NB4 (cell line): Measurements from ENCODE around the gene CWF19L1.

ENCODE experiments used
- DNase-seq: peaks from one replicate; pipeline ENCODE4 v3.0.0; 2010; ENCODE audit warnings: low read depth
- H3K4me3 ChIP-seq: one replicate; pipeline ENCODE4 v1.5.1; 2011; ENCODE audit warnings: mild to moderate bottlenecking, low read depth, low read length, moderate library complexity
- MAX ChIP-seq: IDR thresholded peaks from 2 replicates; pipeline ENCODE4 v1.6.1; 2011; ENCODE audit warnings: low read depth, low read length
- MYC ChIP-seq: IDR thresholded peaks from 2 replicates; pipeline ENCODE4 v1.6.1; 2011; ENCODE audit warnings: low read depth, low read length
- POLR2A ChIP-seq: IDR thresholded peaks from 2 replicates; pipeline ENCODE4 v1.6.1; 2011; ENCODE audit warnings: mild to moderate bottlenecking; ENCODE audit not compliant: insufficient read length; ENCODE audit errors: extremely low read depth
- TF ChIP-seq, protein P1 (sequence below): IDR thresholded peaks from one replicate; pipeline ENCODE4 v1.5.1; 2012; ENCODE audit warnings: low read depth, low read length

CWF19L1 gene

DNA sequence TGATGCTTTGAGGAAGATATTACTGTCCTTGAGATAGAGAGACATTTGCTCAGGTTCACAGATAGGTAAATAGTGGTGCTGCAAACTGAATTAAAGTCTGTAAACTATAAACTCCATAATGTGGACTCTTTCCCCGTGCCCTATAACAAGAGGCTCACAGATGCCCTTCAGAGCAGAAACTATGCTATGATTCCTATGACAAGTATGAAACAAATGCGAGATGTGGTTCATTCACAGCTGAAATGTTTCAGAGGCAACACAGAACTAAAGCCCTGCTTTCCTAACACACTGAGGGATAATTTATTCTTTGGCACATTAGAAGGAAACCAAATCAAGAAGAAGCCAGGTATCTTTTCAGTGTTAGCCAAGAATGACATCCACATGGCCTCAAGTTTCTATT is 51.4 kb downstream of the CWF19L1 start:
- H3K4me3 ChIP-seq = no peak overlapping the region
- no peak for DNase-seq
- TF ChIP-seq MYC (no peak), MAX (no peak), POLR2A (no peak)
- TF ChIP-seq, protein P1, sequence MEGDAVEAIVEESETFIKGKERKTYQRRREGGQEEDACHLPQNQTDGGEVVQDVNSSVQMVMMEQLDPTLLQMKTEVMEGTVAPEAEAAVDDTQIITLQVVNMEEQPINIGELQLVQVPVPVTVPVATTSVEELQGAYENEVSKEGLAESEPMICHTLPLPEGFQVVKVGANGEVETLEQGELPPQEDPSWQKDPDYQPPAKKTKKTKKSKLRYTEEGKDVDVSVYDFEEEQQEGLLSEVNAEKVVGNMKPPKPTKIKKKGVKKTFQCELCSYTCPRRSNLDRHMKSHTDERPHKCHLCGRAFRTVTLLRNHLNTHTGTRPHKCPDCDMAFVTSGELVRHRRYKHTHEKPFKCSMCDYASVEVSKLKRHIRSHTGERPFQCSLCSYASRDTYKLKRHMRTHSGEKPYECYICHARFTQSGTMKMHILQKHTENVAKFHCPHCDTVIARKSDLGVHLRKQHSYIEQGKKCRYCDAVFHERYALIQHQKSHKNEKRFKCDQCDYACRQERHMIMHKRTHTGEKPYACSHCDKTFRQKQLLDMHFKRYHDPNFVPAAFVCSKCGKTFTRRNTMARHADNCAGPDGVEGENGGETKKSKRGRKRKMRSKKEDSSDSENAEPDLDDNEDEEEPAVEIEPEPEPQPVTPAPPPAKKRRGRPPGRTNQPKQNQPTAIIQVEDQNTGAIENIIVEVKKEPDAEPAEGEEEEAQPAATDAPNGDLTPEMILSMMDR = no peak

GRCh38 chr10:100209303-100209702 is 58.1 kb downstream of the CWF19L1 start:
- DNase-seq = no peak
- no peak for TF ChIP-seq POLR2A
- TF ChIP-seq, protein P1 = no peak
- TF ChIP-seq MYC = no peak
- no peak for TF ChIP-seq MAX
- no peak overlapping the region for H3K4me3 ChIP-seq

DNA sequence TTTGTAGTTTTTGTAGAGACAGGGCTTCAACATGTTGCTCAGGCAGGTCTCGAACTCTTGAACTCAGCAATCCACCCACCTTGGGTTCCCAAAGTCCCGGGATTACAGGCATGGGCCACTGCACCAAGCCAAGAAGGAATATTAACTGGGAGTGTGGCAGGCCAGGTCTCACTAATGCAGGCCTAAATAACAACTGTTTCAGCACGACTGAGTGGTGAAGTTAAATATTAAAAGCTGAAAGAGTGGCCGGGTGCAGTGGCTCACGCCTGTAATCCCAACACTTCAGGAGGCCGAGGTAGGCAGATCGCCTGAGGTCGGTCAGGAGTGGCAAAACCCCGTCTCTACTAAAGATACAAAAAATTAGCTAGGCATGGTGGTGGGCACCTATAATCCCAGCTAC is 59.2 kb downstream of the CWF19L1 start:
- no peak for DNase-seq
- no peak overlapping the region for H3K4me3 ChIP-seq
- TF ChIP-seq MAX (no peak), POLR2A (no peak), MYC (no peak)
- TF ChIP-seq, protein P1 = no peak

GRCh38 chr10:100204370-100204769 is 63.1 kb downstream of the CWF19L1 start:
- no peak overlapping the region for H3K4me3 ChIP-seq
- TF ChIP-seq MAX (no peak), POLR2A (no peak), MYC (no peak)
- TF ChIP-seq, protein P1 = no peak
- DNase-seq = no peak

GRCh38 chr10:100201549-100201948 is 65.9 kb downstream of the CWF19L1 start:
- no peak for DNase-seq
- no peak overlapping the region for H3K4me3 ChIP-seq

More at GRCh38 chr10:100201549-100201948, 65.9 kb downstream of the CWF19L1 start:
- TF ChIP-seq MAX = no peak
- TF ChIP-seq POLR2A = no peak
- TF ChIP-seq, protein P1 = no peak
- TF ChIP-seq MYC = no peak
